OCI-LY3 (cell line): ENCODE results near the gene ACTR3.

Experiments
- EZH2phosphoT487 ChIP-seq: fragments of 200-600 bp; shearing (Covaris generic); IDR thresholded peaks from 2 replicates; pipeline ENCODE4 v1.6.1; 2018; ENCODE audit warnings: antibody characterized with exemption, mixed run types, low read depth
- TF ChIP-seq, protein P1 (sequence below): fragments of 200-600, 300-600 bp; sonication (generic); IDR thresholded peaks from 2 replicates; pipeline ENCODE4 v1.5.1; 2014; ENCODE audit warnings: antibody characterized with exemption, low read length, low read depth

- TF ChIP-seq, protein P1, sequence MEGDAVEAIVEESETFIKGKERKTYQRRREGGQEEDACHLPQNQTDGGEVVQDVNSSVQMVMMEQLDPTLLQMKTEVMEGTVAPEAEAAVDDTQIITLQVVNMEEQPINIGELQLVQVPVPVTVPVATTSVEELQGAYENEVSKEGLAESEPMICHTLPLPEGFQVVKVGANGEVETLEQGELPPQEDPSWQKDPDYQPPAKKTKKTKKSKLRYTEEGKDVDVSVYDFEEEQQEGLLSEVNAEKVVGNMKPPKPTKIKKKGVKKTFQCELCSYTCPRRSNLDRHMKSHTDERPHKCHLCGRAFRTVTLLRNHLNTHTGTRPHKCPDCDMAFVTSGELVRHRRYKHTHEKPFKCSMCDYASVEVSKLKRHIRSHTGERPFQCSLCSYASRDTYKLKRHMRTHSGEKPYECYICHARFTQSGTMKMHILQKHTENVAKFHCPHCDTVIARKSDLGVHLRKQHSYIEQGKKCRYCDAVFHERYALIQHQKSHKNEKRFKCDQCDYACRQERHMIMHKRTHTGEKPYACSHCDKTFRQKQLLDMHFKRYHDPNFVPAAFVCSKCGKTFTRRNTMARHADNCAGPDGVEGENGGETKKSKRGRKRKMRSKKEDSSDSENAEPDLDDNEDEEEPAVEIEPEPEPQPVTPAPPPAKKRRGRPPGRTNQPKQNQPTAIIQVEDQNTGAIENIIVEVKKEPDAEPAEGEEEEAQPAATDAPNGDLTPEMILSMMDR, result no peak
- TF ChIP-seq EZH2phosphoT487, result no peak
Observed at GRCh38 chr2:113977060-113977659, 87.3 kb downstream of the ACTR3 start.
